Left ventricle myocardium superior (tissue), 1 donor: ENCODE data around the gene OR2G6. TPM values are rescaled to one million over a fixed set of nuclear protein-coding genes. Genes with fewer than 3 reads are reported as not detected.
"Not testable (repeated sequence)": the region's sequence is repeated elsewhere in the genome, so short reads cannot be mapped to it uniquely, and the experiment has no call there.

Source experiments
- ATAC-seq: fragments of 200-7000 bp; cut with Tn5 transposase; one replicate; pipeline ENCODE4 v1.9.1; 2020; ENCODE audit warnings: mild to moderate bottlenecking, moderate library complexity
- DNase-seq: peaks from one replicate; pipeline ENCODE4 v3.0.0-alpha.2; 2020
- intact Hi-C: fragments of 100-400 bp; cut with micrococcal nuclease; formaldehyde crosslinking; loops from one replicate; pipeline ENCODE4 v1.11.0; 2022
- long read RNA-seq: library from polyadenylated mRNA; unstranded; transcript quantifications from one replicate; pipeline ENCODE4 v2.0.0, GENCODE V29; 2021
- total RNA-seq: library from RNA; stranded (reverse); fragmentation: NEBNext Ultra II Directional; extraction: Animal tissue kit (Norgen Biotek cat#: 25700); gene quantifications from one replicate; pipeline ENCODE4 v1.2.1, GENCODE V29; 2021
- donor health status: DM: no; HTN: yes; CAD: no; lungs with severe emphysema.

Gene OR2G6
- not detected for total RNA-seq
- long read RNA-seq = 0 reads

DNA sequence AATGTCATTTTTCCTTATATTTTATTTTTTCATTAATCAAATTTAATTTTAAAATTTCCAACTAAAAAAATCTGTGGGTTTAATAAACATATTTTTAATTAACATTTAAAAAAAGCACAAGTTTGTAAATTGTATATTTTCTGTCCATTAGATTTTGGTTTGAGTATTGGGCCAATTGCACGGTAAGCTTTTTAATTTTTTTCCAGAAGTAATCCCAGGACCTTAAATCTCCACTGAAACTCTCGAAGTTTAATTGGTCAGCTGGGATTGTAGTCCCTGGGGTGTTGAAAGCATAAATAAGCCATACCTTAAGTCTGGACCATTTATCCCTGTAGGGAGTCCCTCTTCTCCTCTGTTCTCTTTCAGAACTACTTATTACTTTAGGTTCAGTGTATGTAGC is at the start of gene OR2G6:
OR2G6 (plus strand) TSS at position 301 of the 400 bp plus-strand sequence. CDS start 13,574 bp downstream, outside the sequence.
- DNase-seq, ATAC-seq, intact Hi-C loops: not testable (repeated sequence)

DNA sequence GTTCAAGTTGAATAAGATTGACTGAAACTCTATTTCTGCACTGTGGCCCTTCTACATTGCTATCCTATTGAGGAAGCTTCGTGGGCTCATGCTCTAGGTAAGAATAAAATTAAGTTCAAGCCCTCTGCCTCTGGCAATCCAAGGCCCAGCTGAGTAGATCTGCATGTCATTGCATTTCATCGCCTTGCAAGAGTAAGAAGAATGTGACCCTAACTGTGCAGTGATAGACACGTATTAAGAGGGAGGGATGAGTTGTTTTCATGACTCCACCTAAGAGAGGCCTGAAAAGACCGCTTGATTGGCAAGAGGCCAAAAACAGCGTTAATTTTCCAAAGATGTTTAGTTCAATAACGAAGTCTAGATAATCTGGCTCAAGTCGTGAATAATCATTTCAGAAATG is 48.8 kb upstream of the OR2G6 start:
- ATAC-seq, intact Hi-C loops, DNase-seq: not testable (repeated sequence)

DNA sequence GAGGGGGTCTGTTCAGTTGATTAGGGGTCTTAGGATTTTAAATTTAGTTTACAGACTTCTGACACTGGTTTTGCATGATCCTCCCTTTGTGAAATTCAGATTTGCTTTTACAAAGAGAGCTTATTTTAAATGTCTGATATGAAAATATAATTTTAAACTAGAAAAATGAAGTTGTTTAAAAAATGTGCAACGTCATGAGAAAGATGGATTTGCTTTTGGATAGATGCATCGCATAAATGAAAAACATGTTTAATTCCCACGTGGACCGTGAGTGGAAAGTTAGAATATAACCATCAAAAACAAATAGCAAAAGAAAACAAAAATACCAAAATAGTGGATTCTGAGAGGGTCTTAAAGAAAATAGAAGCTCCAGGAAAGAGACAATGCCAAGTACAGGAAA is 36.7 kb upstream of the OR2G6 start:
- intact Hi-C loops = no loop called here
- ATAC-seq (no peak), DNase-seq (no peak)

DNA sequence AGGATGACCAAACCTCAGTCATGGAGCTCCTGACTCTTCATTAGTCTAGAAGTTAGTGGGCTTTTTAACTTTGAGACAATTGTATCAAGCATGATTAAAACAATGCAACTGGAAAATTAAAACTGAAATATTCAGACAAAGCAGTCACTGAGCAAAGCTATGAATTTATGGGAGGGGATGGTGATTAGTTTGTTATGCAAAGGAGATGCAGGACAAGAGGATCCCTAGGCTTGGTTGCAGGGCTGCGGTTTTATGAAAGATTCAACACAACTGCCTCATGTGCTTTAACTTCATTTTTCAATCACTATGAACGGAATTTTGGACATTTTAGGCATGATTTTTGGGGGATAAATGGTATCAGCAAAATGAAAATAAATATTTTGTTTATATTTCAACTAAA is 35.8 kb upstream of the OR2G6 start:
- intact Hi-C loops, DNase-seq, ATAC-seq: not testable (repeated sequence)

DNA sequence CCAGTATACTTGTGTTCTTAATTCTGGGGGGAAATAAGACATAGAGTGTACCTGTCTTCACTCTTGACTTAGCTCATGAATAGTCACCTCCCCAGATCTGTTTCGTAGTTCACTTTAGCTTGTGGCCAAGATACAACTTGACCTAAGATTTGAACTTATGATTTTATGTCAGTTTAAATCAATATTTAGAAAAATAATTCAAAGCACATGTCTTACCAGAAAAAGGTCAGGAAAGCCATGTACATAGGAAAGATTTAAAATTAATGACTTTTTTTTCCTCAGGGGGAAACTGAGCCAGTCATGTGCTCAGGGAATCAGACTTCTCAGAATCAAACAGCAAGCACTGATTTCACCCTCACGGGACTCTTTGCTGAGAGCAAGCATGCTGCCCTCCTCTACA is 34.8 kb upstream of the OR2G6 start, which contains the start of gene OR2T3:
OR2T3 (plus strand) TSS at position 301 of the 400 bp plus-strand sequence; CDS start at position 301, 0 bp downstream.
- intact Hi-C loops, ATAC-seq, DNase-seq: not testable (repeated sequence)

DNA sequence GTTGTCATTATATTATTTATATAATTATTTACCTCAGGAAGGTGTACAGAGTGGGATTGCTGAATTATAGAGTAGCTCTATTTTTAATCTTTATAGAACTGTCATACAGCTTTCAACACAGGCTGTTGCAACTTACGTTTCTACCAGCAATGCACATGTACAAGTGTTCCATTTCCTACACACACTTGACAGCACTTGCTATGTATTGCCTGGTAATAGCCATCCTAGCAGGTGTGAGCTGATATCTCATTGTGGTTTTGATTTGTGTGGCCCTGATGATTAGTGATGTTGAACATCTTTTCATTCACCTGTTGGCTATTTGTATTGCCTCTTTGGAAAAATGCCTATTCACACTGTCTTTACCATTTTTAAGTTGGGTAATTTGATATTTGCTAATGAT is 32.2 kb upstream of the OR2G6 start:
- intact Hi-C loops, ATAC-seq, DNase-seq: not testable (repeated sequence)

DNA sequence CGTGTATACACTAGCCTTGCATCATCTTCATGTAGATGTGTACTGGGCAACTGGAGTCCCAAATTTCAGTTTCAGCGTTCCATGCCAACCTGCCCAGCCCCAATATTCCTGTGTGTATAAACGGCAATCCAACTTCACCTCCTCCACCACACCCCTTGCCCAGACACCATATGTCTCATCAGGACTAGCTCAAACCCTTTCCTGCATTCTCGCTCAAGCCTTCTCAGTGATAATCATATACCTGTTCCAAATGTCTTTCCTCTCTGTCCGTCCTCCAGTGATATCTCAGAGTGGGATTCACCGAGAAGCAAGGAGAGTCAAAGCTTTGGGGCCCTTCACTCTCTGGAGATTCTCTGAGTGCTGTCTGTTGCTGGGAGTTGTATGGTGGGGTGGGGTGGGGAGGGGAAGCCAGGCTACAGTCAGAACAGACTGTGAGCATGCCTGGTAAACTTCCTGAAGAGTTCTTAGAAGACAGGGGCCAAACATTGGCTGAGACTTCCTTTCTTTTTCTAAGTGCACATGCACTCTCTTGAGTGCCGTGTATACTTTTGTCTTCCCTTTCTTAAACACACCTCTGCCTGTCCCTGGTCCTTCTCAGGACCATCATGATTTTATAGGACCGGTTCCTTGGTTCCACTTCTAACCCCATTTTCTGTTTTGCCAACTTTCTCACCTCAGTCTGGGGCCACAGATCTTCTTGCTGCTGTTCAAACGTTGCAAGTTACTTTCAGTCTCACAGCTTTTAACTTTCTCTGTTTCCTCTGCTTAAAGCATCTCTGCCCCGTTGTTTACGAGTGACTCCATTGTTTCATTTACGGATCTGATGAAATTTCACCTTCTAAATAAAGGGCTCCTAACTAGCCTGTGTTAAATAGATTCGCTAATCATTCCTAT is 25.9 kb upstream of the OR2G6 start:
- ATAC-seq, intact Hi-C loops, DNase-seq: not testable (repeated sequence)

DNA sequence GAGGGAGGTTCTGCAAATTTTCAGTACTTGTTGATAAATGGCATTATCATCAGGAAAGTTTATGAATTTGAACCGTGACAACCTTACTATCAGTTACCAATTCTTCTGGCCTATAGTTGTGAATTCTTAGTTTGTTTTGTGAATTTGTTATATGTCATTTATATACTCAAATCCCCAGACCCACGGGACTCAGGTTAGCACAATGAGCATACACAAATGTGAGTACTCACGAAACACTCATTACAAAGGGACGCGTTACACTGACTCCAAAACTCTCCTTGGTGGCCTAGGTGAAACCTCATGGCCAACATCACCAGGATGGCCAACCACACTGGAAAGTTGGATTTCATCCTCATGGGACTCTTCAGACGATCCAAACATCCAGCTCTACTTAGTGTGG is 19.6 kb upstream of the OR2G6 start, which contains the start of gene OR2T5:
OR2T5 (plus strand) TSS at position 301 of the 400 bp plus-strand sequence; CDS start at position 301, 0 bp downstream.
- DNase-seq, ATAC-seq, intact Hi-C loops: not testable (repeated sequence)

DNA sequence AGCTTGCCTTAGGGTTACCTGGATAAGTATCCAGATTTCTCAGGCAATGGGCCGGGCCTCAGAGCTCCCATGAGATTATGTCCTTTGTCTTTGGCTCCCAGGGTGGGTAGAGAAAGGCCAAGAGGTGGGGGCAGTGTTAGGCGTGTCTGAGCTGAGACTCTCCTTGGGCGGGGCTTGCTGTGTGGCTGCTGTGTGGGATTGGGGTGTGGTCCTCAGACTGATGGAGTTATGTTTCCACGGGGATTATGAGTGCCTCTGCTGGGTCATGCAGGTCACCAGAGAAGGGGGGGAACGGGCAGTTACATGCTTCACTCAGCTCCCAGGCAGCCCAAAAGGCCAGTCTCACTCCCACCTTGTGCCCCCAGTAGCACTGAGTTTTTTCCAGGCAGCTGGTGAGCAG is 11.2 kb upstream of the OR2G6 start:
- intact Hi-C loops, DNase-seq, ATAC-seq: not testable (repeated sequence)

DNA sequence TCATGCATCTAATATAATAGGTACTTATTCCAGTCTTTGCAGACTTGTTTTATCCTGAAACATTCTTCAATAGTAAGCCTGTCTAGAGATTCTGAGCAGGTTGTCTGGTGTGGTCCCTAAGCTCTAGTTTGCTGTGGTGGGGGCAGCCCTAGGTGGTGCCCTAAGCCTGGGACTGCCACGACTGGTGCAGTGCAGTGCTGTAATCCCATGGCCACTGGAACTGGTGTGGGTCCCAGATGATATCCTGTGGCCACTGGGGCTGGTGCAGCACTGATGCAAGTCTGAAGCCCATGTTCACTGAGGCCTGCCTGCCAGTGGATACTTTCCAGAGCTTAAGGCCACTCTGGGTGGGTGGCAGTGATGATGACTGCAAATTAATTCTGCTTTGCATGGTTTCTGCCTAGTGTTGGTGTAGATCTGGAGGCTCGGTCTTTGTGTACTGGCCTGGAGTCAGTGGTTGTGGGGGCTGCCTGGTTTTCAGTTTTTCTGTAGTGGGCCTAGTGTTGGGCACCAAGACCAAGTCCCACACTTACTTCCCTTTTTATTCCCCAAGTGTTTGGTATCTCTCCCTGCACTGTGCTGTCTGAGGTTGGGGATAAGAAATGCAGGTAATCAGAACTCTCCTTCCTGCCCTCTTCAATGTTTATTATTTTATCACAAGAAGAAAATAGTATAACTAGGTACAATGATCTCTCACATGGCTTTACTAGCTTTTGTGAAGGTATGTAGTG is 7.4 kb upstream of the OR2G6 start:
- DNase-seq, ATAC-seq, intact Hi-C loops: not testable (repeated sequence)

DNA sequence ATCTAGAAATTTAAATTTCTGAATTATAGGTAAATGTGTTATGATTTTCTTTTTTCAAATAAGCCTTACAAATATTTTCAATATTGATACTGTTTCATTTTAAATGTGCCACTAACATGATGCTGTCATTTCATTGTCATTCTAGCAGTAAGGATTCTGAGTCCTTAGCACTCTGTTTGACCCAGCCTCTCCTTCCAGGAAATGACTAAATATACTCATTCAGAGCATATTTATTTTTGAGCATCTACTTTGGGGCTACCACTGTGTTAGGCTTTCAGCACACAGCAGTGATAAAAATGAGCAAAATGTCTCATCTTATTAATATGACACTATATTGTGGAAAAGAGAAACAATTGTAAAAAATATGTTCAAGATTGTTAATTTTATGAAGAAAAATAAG is 2.3 kb downstream of the OR2G6 start:
- intact Hi-C loops, ATAC-seq, DNase-seq: not testable (repeated sequence)

DNA sequence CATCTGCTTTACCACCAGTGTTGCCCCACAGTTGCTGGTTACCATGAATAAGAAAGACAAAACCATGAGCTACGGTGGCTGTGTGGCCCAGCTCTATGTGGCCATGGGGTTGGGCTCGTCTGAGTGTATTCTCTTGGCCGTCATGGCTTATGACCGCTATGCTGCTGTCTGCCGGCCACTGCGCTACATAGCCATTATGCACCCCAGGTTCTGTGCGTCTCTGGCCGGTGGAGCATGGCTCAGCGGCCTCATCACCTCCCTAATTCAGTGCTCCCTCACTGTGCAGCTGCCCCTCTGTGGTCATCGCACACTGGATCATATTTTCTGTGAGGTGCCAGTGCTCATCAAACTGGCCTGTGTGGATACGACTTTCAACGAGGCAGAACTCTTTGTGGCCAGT is 14.0 kb downstream of the OR2G6 start:
- intact Hi-C loops = no loop called here
- DNase-seq = no peak
- no peak for ATAC-seq

DNA sequence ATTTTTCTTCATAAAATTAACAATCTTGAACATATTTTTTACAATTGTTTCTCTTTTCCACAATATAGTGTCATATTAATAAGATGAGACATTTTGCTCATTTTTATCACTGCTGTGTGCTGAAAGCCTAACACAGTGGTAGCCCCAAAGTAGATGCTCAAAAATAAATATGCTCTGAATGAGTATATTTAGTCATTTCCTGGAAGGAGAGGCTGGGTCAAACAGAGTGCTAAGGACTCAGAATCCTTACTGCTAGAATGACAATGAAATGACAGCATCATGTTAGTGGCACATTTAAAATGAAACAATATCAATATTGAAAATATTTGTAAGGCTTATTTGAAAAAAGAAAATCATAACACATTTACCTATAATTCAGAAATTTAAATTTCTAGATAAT is 29.6 kb downstream of the OR2G6 start:
- DNase-seq, intact Hi-C loops, ATAC-seq: not testable (repeated sequence)

DNA sequence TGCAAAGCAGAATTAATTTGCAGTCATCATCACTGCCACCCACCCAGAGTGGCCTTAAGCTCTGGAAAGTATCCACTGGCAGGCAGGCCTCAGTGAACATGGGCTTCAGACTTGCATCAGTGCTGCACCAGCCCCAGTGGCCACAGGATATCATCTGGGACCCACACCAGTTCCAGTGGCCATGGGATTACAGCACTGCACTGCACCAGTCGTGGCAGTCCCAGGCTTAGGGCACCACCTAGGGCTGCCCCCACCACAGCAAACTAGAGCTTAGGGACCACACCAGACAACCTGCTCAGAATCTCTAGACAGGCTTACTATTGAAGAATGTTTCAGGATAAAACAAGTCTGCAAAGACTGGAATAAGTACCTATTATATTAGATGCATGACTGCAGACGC is 39.5 kb downstream of the OR2G6 start:
- DNase-seq, intact Hi-C loops, ATAC-seq: not testable (repeated sequence)

DNA sequence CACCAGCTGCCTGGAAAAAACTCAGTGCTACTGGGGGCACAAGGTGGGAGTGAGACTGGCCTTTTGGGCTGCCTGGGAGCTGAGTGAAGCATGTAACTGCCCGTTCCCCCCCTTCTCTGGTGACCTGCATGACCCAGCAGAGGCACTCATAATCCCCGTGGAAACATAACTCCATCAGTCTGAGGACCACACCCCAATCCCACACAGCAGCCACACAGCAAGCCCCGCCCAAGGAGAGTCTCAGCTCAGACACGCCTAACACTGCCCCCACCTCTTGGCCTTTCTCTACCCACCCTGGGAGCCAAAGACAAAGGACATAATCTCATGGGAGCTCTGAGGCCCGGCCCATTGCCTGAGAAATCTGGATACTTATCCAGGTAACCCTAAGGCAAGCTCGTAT is 43.2 kb downstream of the OR2G6 start:
- intact Hi-C loops, ATAC-seq, DNase-seq: not testable (repeated sequence)

DNA sequence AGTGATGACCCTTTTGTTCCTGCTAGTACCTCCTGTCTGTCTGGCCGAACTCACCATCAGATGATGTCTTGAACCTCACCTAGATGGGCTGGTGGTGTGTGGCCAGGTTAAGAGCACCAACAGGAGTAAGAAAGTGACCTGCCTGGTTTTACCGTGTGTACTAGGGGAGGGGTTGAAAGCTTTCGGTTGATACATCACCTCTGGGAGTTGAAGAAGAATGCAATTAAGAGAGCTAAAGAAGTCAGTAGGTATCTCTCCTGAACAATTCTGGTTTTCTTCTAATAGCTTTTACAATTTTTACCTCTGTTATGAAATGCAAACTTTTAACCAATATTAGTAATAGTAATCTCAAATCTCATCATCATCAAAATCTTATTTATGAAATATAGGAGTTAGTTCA is 54.8 kb downstream of the OR2G6 start, which contains the start of gene OR2T29:
OR2T29 (minus strand) TSS at position 101 of the 400 bp plus-strand sequence. CDS start 3,281 bp downstream, outside the sequence.
- intact Hi-C loops, ATAC-seq, DNase-seq: not testable (repeated sequence)

DNA sequence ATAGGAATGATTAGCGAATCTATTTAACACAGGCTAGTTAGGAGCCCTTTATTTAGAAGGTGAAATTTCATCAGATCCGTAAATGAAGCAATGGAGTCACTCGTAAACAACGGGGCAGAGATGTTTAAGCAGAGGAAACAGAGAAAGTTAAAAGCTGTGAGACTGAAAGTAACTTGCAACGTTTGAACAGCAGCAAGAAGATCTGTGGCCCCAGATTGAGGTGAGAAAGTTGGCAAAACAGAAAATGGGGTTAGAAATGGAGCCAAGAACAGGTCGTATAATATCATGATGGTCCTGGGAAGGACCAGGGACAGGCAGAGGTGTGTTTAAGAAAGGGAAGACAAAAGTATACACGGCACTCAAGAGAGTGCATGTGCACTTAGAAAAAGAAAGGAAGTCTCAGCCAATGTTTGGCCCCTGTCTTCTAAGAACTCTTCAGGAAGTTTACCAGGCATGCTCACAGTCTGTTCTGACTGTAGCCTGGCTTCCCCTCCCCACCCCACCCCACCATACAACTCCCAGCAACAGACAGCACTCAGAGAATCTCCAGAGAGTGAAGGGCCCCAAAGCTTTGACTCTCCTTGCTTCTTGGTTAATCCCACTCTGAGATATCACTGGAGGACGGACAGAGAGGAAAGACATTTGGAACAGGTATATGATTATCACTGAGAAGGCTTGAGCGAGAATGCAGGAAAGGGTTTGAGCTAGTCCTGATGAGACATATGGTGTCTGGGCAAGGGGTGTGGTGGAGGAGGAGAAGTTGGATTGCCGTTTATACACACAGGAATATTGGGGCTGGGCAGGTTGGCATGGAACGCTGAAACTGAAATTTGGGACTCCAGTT is 57.9 kb downstream of the OR2G6 start:
- ATAC-seq, intact Hi-C loops, DNase-seq: not testable (repeated sequence)

DNA sequence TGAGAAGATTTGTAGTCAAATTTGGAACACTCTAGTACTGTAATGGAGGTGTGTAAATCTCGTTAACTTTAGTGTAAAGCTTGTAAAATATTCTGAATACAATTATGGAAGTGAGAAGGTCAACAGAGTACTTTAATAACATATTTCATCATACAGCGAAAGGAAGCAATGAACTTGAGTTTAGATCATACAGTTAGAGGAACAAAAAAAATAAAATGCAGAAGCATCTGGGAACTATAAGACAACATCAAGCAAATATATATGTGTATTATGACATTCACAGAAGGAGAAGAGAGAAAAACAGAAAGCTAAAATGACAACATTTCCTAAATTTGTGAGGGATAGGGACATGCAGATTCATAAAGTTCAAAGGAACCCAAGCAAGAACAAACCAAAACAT is 61.2 kb downstream of the OR2G6 start:
- intact Hi-C loops, DNase-seq, ATAC-seq: not testable (repeated sequence)
